Esophagus squamous epithelium (tissue), 5 donors: ENCODE results near the gene RNPEPL1. TPM values are rescaled to one million over a fixed set of nuclear protein-coding genes. Genes with fewer than 3 reads are reported as not detected.
A peak's percentile ranks its signal among the peaks of the same experiment; 100 is the strongest.

ENCODE experiments used
- DNase-seq: peaks from one replicate; lab custom pipeline; 2025; lab: John Stamatoyannopoulos, UW
- H3K27ac ChIP-seq, 4 donors: fragments of 200-600 bp; sonication (generic); one replicate each; pipeline ENCODE4 v1.5.1; 2016 to 2019; ENCODE audit warnings: mild to moderate bottlenecking in 1 of 4
- H3K27me3 ChIP-seq, 4 donors: fragments of 200-600 bp; sonication (generic); 1 replicate in 3 of 4; 2 replicates in 1 of 4; pipeline versions ENCODE4 v1.5.1 to v1.6.0; 2017 to 2021; ENCODE audit warnings: antibody characterized with exemption in 1 of 4
- H3K36me3 ChIP-seq, 3 donors: fragments of 200-600 bp; sonication (generic); one replicate each; pipeline ENCODE4 v1.5.1; 2016 to 2019
- H3K4me1 ChIP-seq, 3 donors: fragments of 200-600 bp; sonication (generic); one replicate each; pipeline ENCODE4 v1.5.1; 2017 to 2019
- H3K4me3 ChIP-seq, 4 donors: fragments of 200-600 bp; sonication (generic); 1 replicate in 3 of 4; 2 replicates in 1 of 4; pipeline ENCODE4 v1.5.1; 2016 to 2019; ENCODE audit warnings: mild to moderate bottlenecking in 2 of 4, moderate library complexity in 1 of 4
- H3K9me3 ChIP-seq, 3 donors: fragments of 200-600 bp; sonication (generic); one replicate each; pipeline ENCODE4 v1.5.1; 2016 to 2019
- POLR2A ChIP-seq, 4 donors: fragments of 450-650 bp; IDR thresholded peaks; one replicate each; pipeline ENCODE4 v1.6.1; 2017; ENCODE audit warnings: antibody characterized with exemption in 4 of 4, mild to moderate bottlenecking in 4 of 4, moderate library complexity in 3 of 4
- WGBS, 2 donors: methylation state at CpG; one replicate each; pipeline ENCODE4 v1.1.5; 2018; 5-methylcytosine and 5-hydroxymethylcytosine counted together
- intact Hi-C: fragments of 100-400 bp; cut with DNase I; formaldehyde crosslinking; loops from one replicate; pipeline ENCODE4 v1.15.0; 2022
- total RNA-seq, 4 donors: library from RNA; depleted of rRNA; stranded (reverse); fragments of >200 nt; gene quantifications; one replicate each; pipeline ENCODE4 v1.1.0, GENCODE V29; 2016
- TF ChIP-seq, protein P1 (sequence below), 6 experiments: fragments of 450-650 bp in 4 of 6; fragments of 200-600 bp in 2 of 6; sonication (generic) in 2 of 6; IDR thresholded peaks; one replicate each; pipeline ENCODE4 v1.5.1; 2016 to 2019; ENCODE audit warnings: antibody characterized with exemption in 6 of 6, mild to moderate bottlenecking in 4 of 6, moderate library complexity in 4 of 6
- donor health status: DM: yes; HTN: yes; CAD: no.

RNPEPL1 gene
- total RNA-seq, 4 donors from 2014 or later, result 41.9 to 96.5 (median 48.1) TPM

DNA sequence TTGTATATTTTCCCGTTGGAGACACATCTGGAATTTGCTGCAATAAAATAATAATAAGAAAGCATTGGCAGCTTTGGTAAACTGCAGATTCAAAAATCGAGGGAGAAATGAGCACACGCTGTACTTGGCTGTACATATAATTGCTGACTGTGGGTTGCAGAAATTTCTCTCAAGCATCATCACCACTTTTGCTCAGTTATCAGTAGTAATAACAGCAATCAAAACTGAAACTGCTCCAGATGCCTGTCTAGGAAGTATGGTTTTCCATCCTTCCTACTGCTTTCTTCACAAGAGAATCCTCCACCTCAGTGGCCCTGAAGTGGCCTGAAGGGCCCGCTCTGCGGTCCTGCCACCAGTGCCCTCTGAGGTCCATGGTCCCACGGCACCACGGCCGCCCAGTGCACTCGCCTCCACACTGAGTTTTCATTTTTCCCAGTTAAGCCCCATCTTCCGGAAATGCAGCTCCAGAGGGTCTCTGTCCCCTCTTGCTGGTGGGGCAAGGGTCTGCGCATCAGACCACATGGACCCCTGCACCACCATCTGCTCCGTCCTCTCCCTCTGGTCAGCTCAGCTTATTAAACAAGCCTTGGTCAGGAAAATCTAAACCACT lies 4.2 kb upstream of the RNPEPL1 start:
- intact Hi-C loops, result no loop called here
- Histone ChIP-seq H3K4me1 (peaks cover 40 to 80% (median 50%) of the 10 kb centered on the region in 3 donors), H3K27me3 (no peaks in the 10 kb centered on the region), H3K27ac (peak overlapping the region in 2 of 4 donors; percentile 96 to 98), H3K4me3 (no peak overlapping the region), H3K9me3 (no peaks in the 10 kb centered on the region), H3K36me3 (peaks cover 0 to 9% (median 0%) of the 10 kb centered on the region in 3 donors)
- 82 to 86% methylated on average over 9 to 12 of the region's 12 CpGs for WGBS, 2 donors
- no peak for DNase-seq
- TF ChIP-seq, protein P1, sequence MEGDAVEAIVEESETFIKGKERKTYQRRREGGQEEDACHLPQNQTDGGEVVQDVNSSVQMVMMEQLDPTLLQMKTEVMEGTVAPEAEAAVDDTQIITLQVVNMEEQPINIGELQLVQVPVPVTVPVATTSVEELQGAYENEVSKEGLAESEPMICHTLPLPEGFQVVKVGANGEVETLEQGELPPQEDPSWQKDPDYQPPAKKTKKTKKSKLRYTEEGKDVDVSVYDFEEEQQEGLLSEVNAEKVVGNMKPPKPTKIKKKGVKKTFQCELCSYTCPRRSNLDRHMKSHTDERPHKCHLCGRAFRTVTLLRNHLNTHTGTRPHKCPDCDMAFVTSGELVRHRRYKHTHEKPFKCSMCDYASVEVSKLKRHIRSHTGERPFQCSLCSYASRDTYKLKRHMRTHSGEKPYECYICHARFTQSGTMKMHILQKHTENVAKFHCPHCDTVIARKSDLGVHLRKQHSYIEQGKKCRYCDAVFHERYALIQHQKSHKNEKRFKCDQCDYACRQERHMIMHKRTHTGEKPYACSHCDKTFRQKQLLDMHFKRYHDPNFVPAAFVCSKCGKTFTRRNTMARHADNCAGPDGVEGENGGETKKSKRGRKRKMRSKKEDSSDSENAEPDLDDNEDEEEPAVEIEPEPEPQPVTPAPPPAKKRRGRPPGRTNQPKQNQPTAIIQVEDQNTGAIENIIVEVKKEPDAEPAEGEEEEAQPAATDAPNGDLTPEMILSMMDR (IDR thresholded peaks at IDR 0.05), result no peak
- TF ChIP-seq POLR2A (IDR thresholded peaks at IDR 0.05), result no peak

DNA sequence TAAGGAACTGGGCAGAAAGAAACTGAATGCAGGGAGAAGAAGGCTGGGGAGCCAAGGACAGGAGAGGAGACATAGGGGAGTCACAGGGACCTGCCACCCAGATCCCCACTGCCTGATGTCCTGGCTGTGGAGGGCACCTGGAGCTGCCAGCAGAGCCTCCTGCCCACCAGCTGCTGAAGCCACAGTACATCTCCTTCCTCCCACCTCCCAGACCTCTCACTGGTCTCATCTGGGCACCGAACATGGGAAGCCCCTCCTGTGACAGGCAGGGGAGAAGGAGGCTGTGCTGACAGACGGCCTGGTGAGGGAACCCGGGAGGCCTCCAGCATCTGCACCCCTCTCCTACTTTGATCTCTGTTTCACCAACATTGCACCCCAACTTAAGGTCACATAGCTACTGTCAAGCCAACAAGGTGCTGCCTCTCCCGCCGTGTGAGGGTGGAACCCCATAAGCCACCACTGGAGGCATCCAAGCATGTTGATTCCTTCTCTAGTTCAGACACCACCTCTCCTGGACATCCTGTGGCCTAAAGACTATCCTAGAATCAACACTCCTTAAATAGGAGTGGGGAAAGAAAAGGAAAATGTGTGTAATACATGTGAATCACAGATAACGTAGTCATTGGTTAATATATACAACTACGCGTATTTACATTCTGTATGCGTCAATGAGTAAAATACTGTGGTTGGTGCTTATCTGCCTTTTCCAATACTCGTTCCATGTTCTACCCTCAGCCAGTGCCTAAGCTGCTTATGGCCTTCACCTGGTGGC lies 3.5 kb upstream of the RNPEPL1 start:
- no peak for TF ChIP-seq POLR2A (IDR thresholded peaks at IDR 0.05)
- TF ChIP-seq, protein P1 (IDR thresholded peaks at IDR 0.05), result peak in 1 of 6 experiments; percentile 25
- Histone ChIP-seq H3K4me3 (peak overlapping the region in 2 of 4 donors; percentile 65 to 94), H3K9me3 (no peaks in the 10 kb centered on the region), H3K36me3 (peaks cover 0 to 9% (median 0%) of the 10 kb centered on the region in 3 donors), H3K27me3 (no peaks in the 10 kb centered on the region), H3K4me1 (peaks cover 47 to 80% (median 50%) of the 10 kb centered on the region in 3 donors), H3K27ac (peak overlapping the region; percentile 92 to 98 (median 97))
- intact Hi-C loops, result no loop called here
- DNase-seq, result no peak
- 70 to 71% methylated on average over 10 of the region's 10 CpGs for WGBS, 2 donors

DNA sequence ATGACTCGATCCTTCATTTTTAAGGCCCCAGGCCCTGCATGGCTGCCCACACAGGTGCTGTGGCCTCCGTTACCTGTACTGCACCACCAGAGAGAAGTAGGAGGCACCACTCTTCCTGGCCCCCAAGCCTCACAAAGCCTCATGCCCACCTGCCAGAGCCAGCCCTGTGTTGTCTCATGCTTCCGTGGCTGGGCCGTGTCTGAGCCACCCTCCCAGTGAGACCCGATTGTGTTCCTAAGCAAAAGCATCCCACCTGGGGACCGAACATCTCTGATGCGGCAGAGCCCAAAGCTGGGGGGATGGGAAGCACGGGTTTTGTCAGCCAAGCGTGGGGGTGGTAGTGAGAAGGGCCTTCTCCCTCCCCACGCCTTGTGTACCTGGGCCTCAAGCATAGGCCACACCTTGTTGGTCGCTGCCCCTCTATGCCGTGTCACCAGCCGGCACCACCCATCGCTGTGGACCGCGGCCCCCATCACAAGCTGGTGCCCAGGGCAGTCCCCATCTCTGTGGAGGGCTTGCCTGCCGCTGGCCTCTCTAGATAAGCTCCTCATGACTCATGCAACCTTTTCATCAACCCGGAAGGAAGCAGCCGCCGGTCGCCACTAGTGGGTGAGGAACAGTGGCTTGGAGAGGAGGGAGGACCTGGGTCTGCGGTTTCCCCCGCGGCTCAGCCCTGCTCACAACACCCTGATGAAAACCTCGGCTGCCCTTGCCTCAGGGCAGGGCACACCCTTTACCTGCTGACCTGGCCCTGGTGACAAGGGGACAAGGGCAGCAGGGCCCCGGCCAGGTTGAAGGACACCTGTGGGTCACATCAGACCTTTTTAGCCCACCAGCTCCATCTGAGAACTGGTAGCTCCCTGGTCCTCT lies 2.7 kb upstream of the RNPEPL1 start:
- Histone ChIP-seq H3K4me3 (peak overlapping the region; percentile 2 to 94 (median 75)), H3K4me1 (peaks cover 55 to 84% (median 56%) of the 10 kb centered on the region in 3 donors), H3K36me3 (peaks cover 0 to 9% (median 0%) of the 10 kb centered on the region in 3 donors), H3K9me3 (no peaks in the 10 kb centered on the region), H3K27me3 (no peaks in the 10 kb centered on the region), H3K27ac (peak overlapping the region; percentile 92 to 98 (median 97))
- peak; percentile 82 for DNase-seq
- WGBS, 2 donors, result 27 to 87% methylated on average over 5 to 16 of the region's 26 CpGs
- intact Hi-C loops, result no loop called here
- TF ChIP-seq, protein P1 (IDR thresholded peaks at IDR 0.05), result no peak
- TF ChIP-seq POLR2A (IDR thresholded peaks at IDR 0.05), result peak in 1 of 4 donors; percentile 55

DNA sequence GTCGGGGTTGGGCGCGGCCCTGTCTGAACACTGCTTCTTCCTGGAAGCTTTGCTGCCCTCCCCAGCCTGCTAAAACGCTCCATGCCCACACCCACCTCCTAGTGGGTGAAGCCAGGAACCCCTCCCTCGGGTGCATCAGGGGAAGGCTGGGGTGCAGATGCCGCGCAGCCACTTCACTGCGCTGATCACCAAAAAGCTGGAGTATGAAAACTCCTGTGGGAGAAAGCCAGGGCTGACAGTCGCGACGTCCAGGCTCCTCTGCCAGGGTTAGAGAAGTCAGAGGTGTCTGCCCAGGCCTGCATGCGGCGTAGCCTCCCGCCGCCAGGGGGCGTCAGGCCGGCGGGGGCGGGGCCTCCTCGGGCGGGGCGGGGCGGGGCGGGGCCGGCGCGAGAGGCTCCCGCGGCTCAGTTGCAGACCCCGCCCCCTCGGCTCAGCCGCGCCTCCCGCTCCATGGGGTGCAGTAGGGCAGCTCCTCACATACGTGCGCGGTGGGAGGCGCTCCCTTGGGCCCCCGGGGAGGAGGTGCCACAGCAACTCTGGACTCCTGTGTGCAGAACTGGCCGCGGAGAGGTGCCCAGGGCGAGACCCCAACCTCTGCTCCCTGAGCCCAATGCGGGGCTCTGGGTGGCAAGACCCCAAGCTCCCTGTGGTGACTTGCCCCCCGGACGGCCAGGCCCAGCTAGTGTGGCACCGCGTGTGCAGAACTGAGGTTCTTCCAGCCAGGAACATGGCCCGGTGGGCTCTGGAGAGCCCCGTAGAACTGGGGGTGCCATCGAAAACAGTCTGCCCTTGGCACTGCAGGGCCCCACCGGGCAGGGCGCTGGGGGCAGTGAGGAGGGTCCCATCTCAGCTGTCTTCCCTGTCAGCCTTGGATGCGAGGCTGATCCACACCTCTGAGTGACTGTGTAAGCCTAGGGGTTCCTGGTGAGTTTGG lies 1.8 kb upstream of the RNPEPL1 start:
- intact Hi-C loops, result no loop called here
- H3K4me3 ChIP-seq, result peak overlapping the region; percentile 25 to 94 (median 75)
- DNase-seq, result peak; percentile 81
- H3K4me1 ChIP-seq, result peaks cover 56 to 90% (median 57%) of the 10 kb centered on the region in 3 donors
- peak overlapping the region; percentile 92 to 98 (median 97) for H3K27ac ChIP-seq
- TF ChIP-seq, protein P1 (IDR thresholded peaks at IDR 0.05), result peak; percentile 72 to 97 (median 83)
- TF ChIP-seq POLR2A (IDR thresholded peaks at IDR 0.05), result peak in 3 of 4 donors; percentile 33 to 79 (median 51)
- H3K27me3 ChIP-seq, result no peaks in the 10 kb centered on the region
- H3K9me3 ChIP-seq, result no peaks in the 10 kb centered on the region
- H3K36me3 ChIP-seq, result peaks cover 0 to 10% (median 0%) of the 10 kb centered on the region in 3 donors
- WGBS, 2 donors, result 44% methylated on average over 5 of the region's 53 CpGs; no CpG with 5 or more reads in 1 of the 2 donors
